Activated naive CD4-positive, alpha-beta T cell treated with anti-CD3 and anti-CD28 coated beads, Interleukin-2, amount 10 ng/mL, durations not matched to agents 7 days and 5 days (primary cell): ENCODE results near the gene CNTN5.

Experiments used
- CTCF ChIA-PET: fragments of 350-600 bp; sonication (Branson Sonifier 250); formaldehyde crosslinking; loops from one replicate; lab custom pipeline; 2021; ENCODE audit warnings: antibody characterized with exemption; lab: Charles Lee
- DNase-seq: peaks from one replicate; pipeline ENCODE4 v3.0.0-alpha.2; 2020
- H3K27ac Mint-ChIP-seq: one replicate; pipeline ENCODE4 v1.8.0; 2021; ENCODE audit warnings: mild to moderate bottlenecking, moderate library complexity, mixed read lengths
- H3K27me3 Mint-ChIP-seq: one replicate; pipeline ENCODE4 v1.8.0; 2021; ENCODE audit warnings: mild to moderate bottlenecking, mixed read lengths
- H3K36me3 Mint-ChIP-seq: one replicate; pipeline ENCODE4 v1.8.0; 2021; ENCODE audit warnings: mixed read lengths
- H3K4me1 Mint-ChIP-seq: one replicate; pipeline ENCODE4 v1.8.0; 2021; ENCODE audit warnings: mixed read lengths
- H3K4me3 Mint-ChIP-seq: one replicate; pipeline ENCODE4 v1.8.0; 2021; ENCODE audit warnings: mild to moderate bottlenecking, moderate library complexity, mixed read lengths
- H3K9me3 Mint-ChIP-seq: one replicate; pipeline ENCODE4 v1.8.0; 2021; ENCODE audit warnings: mixed read lengths

The CNTN5 gene

GRCh38 chr11:100296051-100296679, 1275.4 kb downstream of the CNTN5 start:
- Mint-ChIP-seq H3K27me3 (no peaks in the 10 kb centered on the region), H3K4me3 (no peak overlapping the region), H3K9me3 (no peaks in the 10 kb centered on the region), H3K36me3 (no peaks in the 10 kb centered on the region), H3K4me1 (no peaks in the 10 kb centered on the region), H3K27ac (no peak overlapping the region)
- DNase-seq = no peak
- CTCF ChIA-PET = no interaction called here

- CTCF ChIA-PET = no interaction called here
Observed at GRCh38 chr11:100297516-100297915, 1276.8 kb downstream of the CNTN5 start.

GRCh38 chr11:100302824-100303223, 1282.1 kb downstream of the CNTN5 start:
- H3K4me3 Mint-ChIP-seq = no peak overlapping the region
- no peaks in the 10 kb centered on the region for H3K27me3 Mint-ChIP-seq
- H3K9me3 Mint-ChIP-seq = peaks cover 9% of the 10 kb centered on the region
- no peak overlapping the region for H3K27ac Mint-ChIP-seq
- no peaks in the 10 kb centered on the region for H3K4me1 Mint-ChIP-seq
- H3K36me3 Mint-ChIP-seq = no peaks in the 10 kb centered on the region
- CTCF ChIA-PET = no interaction called here
- no peak for DNase-seq

More at GRCh38 chr11:100297516-100297915, 1276.8 kb downstream of the CNTN5 start:
- H3K27ac Mint-ChIP-seq = no peak overlapping the region
- no peaks in the 10 kb centered on the region for H3K4me1 Mint-ChIP-seq
- H3K4me3 Mint-ChIP-seq = no peak overlapping the region
- H3K27me3 Mint-ChIP-seq = no peaks in the 10 kb centered on the region
- H3K36me3 Mint-ChIP-seq = no peaks in the 10 kb centered on the region
- H3K9me3 Mint-ChIP-seq = peaks cover 3% of the 10 kb centered on the region
- no peak for DNase-seq

- Mint-ChIP-seq H3K9me3 (peaks cover 11% of the 10 kb centered on the region), H3K4me3 (no peak overlapping the region), H3K36me3 (no peaks in the 10 kb centered on the region), H3K27ac (no peak overlapping the region), H3K4me1 (no peaks in the 10 kb centered on the region), H3K27me3 (no peaks in the 10 kb centered on the region)
- CTCF ChIA-PET = no interaction called here
- no peak for DNase-seq
Observed at GRCh38 chr11:100303897-100304296, 1283.1 kb downstream of the CNTN5 start.

- Mint-ChIP-seq H3K27me3 (no peaks in the 10 kb centered on the region), H3K27ac (no peak overlapping the region), H3K9me3 (peaks cover 9% of the 10 kb centered on the region), H3K4me3 (no peak overlapping the region), H3K4me1 (no peaks in the 10 kb centered on the region), H3K36me3 (no peaks in the 10 kb centered on the region)
- CTCF ChIA-PET = no interaction called here
- DNase-seq = no peak
Observed at GRCh38 chr11:100308202-100308601, 1287.5 kb downstream of the CNTN5 start.

- no peak for DNase-seq
- Mint-ChIP-seq H3K9me3 (peaks cover 5% of the 10 kb centered on the region), H3K4me3 (no peak overlapping the region), H3K36me3 (no peaks in the 10 kb centered on the region), H3K27ac (no peak overlapping the region), H3K27me3 (no peaks in the 10 kb centered on the region), H3K4me1 (no peaks in the 10 kb centered on the region)
- CTCF ChIA-PET = no interaction called here
Observed at GRCh38 chr11:100315946-100316345, 1295.2 kb downstream of the CNTN5 start.

- Mint-ChIP-seq H3K4me1 (no peaks in the 10 kb centered on the region), H3K4me3 (no peak overlapping the region), H3K27me3 (no peaks in the 10 kb centered on the region), H3K36me3 (no peaks in the 10 kb centered on the region), H3K27ac (no peak overlapping the region), H3K9me3 (peaks cover 8% of the 10 kb centered on the region)
- DNase-seq = no peak
- CTCF ChIA-PET = no interaction called here
Observed at GRCh38 chr11:100316952-100317351, 1296.2 kb downstream of the CNTN5 start.

- Mint-ChIP-seq H3K4me3 (no peak overlapping the region), H3K27ac (no peak overlapping the region), H3K36me3 (no peaks in the 10 kb centered on the region), H3K9me3 (peaks cover 11% of the 10 kb centered on the region), H3K4me1 (no peaks in the 10 kb centered on the region), H3K27me3 (no peaks in the 10 kb centered on the region)
- no peak for DNase-seq
- CTCF ChIA-PET = no interaction called here
Observed at GRCh38 chr11:100319691-100320090, 1298.9 kb downstream of the CNTN5 start.

GRCh38 chr11:100328626-100329340, 1308.0 kb downstream of the CNTN5 start:
- no peaks in the 10 kb centered on the region for H3K4me1 Mint-ChIP-seq
- no peaks in the 10 kb centered on the region for H3K36me3 Mint-ChIP-seq
- H3K27me3 Mint-ChIP-seq = no peaks in the 10 kb centered on the region
- no peak for DNase-seq
- CTCF ChIA-PET = no interaction called here
- no peak overlapping the region for H3K4me3 Mint-ChIP-seq
- H3K27ac Mint-ChIP-seq = no peak overlapping the region
- peaks cover 14% of the 10 kb centered on the region for H3K9me3 Mint-ChIP-seq

- no peaks in the 10 kb centered on the region for H3K4me1 Mint-ChIP-seq
- no peak overlapping the region for H3K4me3 Mint-ChIP-seq
- no peaks in the 10 kb centered on the region for H3K27me3 Mint-ChIP-seq
- peaks cover 20% of the 10 kb centered on the region for H3K9me3 Mint-ChIP-seq
- CTCF ChIA-PET = no interaction called here
- no peaks in the 10 kb centered on the region for H3K36me3 Mint-ChIP-seq
- no peak for DNase-seq
- no peak overlapping the region for H3K27ac Mint-ChIP-seq
Observed at GRCh38 chr11:100329352-100329751, 1308.6 kb downstream of the CNTN5 start.

GRCh38 chr11:100336873-100337272, 1316.1 kb downstream of the CNTN5 start:
- no peak overlapping the region for H3K27ac Mint-ChIP-seq
- DNase-seq = no peak
- no peaks in the 10 kb centered on the region for H3K27me3 Mint-ChIP-seq
- H3K4me1 Mint-ChIP-seq = no peaks in the 10 kb centered on the region
- CTCF ChIA-PET = no interaction called here
- H3K9me3 Mint-ChIP-seq = peaks cover 17% of the 10 kb centered on the region
- no peaks in the 10 kb centered on the region for H3K36me3 Mint-ChIP-seq
- H3K4me3 Mint-ChIP-seq = no peak overlapping the region

- Mint-ChIP-seq H3K36me3 (no peaks in the 10 kb centered on the region), H3K27me3 (no peaks in the 10 kb centered on the region), H3K27ac (no peak overlapping the region), H3K9me3 (peaks cover 12% of the 10 kb centered on the region), H3K4me1 (no peaks in the 10 kb centered on the region), H3K4me3 (no peak overlapping the region)
- CTCF ChIA-PET = no interaction called here
- no peak for DNase-seq
Observed at GRCh38 chr11:100338144-100338840, 1317.5 kb downstream of the CNTN5 start.

- no peak for DNase-seq
- Mint-ChIP-seq H3K9me3 (peaks cover 6% of the 10 kb centered on the region), H3K27me3 (no peaks in the 10 kb centered on the region), H3K4me3 (no peak overlapping the region), H3K4me1 (no peaks in the 10 kb centered on the region), H3K27ac (no peak overlapping the region), H3K36me3 (no peaks in the 10 kb centered on the region)
- CTCF ChIA-PET = no interaction called here
Observed at GRCh38 chr11:100340466-100341319, 1319.9 kb downstream of the CNTN5 start.

- H3K36me3 Mint-ChIP-seq = no peaks in the 10 kb centered on the region
- no peak overlapping the region for H3K4me3 Mint-ChIP-seq
- no peaks in the 10 kb centered on the region for H3K4me1 Mint-ChIP-seq
- no peak overlapping the region for H3K27ac Mint-ChIP-seq
- no peak for DNase-seq
- H3K27me3 Mint-ChIP-seq = no peaks in the 10 kb centered on the region
- H3K9me3 Mint-ChIP-seq = peaks cover 5% of the 10 kb centered on the region
- CTCF ChIA-PET = no interaction called here
Observed at GRCh38 chr11:100353083-100353482, 1332.3 kb downstream of the CNTN5 start.
